OCI-LY1 (cell line): ENCODE results near the gene LRIT3.

ENCODE experiments used
- CTCF ChIP-seq: fragments of 200-600 bp; sonication (generic), shearing (Covaris generic); IDR thresholded peaks from 2 replicates; pipeline ENCODE4 v1.5.1; 2017; ENCODE audit warnings: mild to moderate bottlenecking, antibody characterized with exemption, low read length, moderate library complexity, mixed read lengths
- EZH2 ChIP-seq: fragments of 200-600 bp; sonication (generic), shearing (Covaris generic); IDR thresholded peaks from 2 replicates; pipeline ENCODE4 v1.8.0; 2017; ENCODE audit warnings: borderline replicate concordance, mixed run types, mild to moderate bottlenecking, antibody characterized with exemption, low read length, moderate library complexity, mixed read lengths

- no peak for TF ChIP-seq EZH2
- TF ChIP-seq CTCF = no peak
These were observed 25.2 kb downstream of the LRIT3 start for GRCh38 chr4:109872950-109873656.
